Stimulated activated CD8-positive, alpha-beta memory T cell treated with anti-CD3 and anti-CD28 coated beads, Interleukin-4, amount 100 ng/mL, for 1 hour (primary cell): ENCODE results near the gene RHOV.

Experiments
- DNase-seq, 2 donors: peaks; one replicate each; pipeline ENCODE4 v3.0.0-alpha.2; 2020; ENCODE audit warnings: low read depth in 2 of 2, low spot score in 1 of 2

The RHOV gene

GRCh38 chr15:40904552-40905201 lies 30.6 kb upstream of the RHOV start:
- DNase-seq: no peak

- no peak for DNase-seq
These were observed 28.8 kb upstream of the RHOV start for GRCh38 chr15:40902605-40903561.

GRCh38 chr15:40901053-40901443 lies 27.0 kb upstream of the RHOV start:
- DNase-seq: no peak

DNA sequence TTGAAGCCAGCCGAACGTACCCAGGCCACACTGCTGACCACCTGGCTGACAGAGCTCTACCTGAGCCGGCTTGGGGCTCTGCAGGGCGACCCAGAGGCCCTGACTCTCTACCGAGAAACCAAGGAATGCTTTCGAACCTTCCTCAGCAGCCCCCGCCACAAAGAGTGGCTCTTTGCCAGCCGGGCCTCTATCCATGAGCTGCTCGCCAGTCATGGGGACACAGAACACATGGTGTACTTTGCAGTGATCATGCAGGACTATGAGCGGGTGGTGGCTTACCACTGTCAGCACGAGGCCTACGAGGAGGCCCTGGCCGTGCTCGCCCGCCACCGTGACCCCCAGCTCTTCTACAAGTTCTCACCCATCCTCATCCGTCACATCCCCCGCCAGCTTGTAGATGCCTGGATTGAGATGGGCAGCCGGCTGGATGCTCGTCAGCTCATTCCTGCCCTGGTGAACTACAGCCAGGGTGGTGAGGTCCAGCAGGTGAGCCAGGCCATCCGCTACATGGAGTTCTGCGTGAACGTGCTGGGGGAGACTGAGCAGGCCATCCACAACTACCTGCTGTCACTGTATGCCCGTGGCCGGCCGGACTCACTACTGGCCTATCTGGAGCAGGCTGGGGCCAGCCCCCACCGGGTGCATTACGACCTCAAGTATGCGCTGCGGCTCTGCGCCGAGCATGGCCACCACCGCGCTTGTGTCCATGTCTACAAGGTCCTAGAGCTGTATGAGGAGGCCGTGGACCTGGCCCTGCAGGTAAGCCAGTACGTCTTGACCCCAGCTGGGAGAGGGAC lies 26.4 kb upstream of the RHOV start:
- no peak for DNase-seq

- no peak for DNase-seq
These were observed 25.6 kb upstream of the RHOV start for GRCh38 chr15:40899536-40900207.

GRCh38 chr15:40894681-40895448 lies 20.8 kb upstream of the RHOV start:
- DNase-seq: no peak

GRCh38 chr15:40893733-40894680 lies 20.0 kb upstream of the RHOV start, which contains the start of gene VPS18:
TSS of gene VPS18 (plus strand) at chr15:40894450. CDS start at chr15:40894769, 319 bp downstream.
- peak; percentile 97 to 99 for DNase-seq

- no peak for DNase-seq
These were observed 19.1 kb upstream of the RHOV start for GRCh38 chr15:40893019-40893670.

DNA sequence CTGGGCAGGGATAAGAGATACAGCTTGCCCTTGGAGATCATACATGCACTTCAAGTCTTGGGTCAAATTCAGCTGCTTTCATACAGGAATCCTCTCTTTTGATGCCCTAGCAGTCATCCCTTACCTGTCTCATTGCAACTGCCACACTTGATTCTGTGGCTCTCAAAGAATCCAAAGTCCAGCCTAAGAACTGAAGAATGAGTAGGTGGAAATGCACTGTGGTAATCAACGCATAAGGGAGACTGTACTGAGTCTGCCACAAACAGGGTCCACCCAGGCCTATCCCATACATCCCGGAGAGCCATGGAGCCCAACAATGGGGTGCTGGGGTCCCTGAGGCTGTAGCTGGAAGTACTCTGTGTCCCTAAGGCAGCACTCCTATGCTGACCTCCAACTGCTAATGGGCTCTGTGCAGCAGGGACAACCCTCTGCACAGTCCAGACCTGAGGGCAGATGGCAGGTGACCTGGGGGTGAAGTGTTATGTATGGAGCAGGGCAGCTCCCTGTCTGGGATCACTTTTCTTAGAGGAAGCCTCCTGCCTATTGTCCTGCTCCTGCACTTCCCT lies 18.5 kb upstream of the RHOV start:
- DNase-seq: no peak

DNA sequence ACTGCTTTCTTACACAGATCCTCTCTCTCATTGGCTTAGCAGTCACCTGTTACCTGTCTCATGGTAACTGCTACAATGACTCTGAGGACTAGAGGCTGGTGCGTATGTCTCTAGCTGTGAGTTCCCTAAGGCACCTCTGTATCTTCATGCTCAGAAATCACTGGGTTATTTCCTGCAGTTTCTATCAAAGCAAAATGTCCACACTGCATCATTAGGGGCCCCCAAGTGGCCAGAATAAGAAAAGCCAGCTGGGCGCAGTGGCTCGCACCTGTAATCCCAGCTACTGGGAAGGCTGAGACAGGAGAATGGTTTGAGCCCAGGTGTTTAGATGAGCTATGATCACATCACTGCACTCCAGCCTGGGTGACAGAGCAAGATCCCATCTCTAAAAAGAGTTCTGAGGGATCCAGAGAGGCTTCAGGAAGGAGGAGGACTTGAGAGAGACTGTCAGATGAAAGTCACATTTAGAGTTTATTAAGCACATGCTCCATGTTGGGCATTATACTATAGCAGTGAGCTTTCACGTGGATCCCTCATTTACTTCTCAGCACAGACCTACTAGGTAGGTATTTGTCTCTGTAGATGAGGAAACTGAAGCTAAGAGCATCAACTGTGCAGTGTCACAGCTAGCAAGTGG lies 17.9 kb upstream of the RHOV start:
- DNase-seq: no peak

GRCh38 chr15:40891138-40891537 lies 17.1 kb upstream of the RHOV start:
- no peak for DNase-seq

- DNase-seq: no peak
These were observed 15.1 kb upstream of the RHOV start for GRCh38 chr15:40889112-40889511.

DNA sequence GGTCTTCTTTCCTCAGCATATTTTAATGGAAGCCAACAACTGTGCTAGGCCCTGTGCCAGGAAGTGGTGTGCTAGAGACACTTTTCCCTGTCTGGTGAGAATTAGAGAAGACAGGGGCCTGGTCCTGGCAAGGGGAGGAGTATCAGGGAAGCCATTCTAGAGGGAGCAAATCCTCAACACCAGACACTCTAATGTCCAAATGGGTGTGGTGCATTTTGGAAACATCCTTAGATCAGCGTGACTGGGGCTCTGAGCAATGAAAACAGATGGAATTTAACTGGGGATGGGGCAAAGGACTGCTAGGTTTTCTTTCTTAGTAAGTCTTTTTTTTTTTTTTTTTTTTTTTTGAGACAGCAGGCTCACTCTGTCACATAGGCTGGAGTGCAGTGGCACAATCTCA lies 12.6 kb upstream of the RHOV start:
- no peak for DNase-seq

- no peak for DNase-seq
These were observed 7.3 kb upstream of the RHOV start for GRCh38 chr15:40881351-40881750.

DNA sequence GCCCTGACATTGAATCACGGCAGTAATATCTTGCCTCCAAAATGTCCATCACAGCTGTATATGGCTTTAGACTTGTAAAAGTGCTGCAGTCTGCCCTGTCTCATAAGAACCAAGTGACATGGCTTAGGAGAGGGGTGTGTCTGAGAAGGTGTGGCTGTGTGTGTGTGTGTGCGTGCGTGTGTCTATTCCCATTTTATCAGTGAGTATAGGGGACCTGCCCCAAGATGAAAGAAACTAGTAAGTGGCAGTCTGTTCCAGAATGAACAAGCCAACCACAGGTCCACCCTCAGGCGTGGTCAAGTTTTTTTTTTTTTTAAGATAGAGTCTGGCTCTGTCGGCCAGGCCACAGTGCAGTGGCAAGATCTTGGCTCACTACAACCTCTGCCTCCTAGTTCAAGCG lies 5.6 kb upstream of the RHOV start:
- DNase-seq: no peak

DNA sequence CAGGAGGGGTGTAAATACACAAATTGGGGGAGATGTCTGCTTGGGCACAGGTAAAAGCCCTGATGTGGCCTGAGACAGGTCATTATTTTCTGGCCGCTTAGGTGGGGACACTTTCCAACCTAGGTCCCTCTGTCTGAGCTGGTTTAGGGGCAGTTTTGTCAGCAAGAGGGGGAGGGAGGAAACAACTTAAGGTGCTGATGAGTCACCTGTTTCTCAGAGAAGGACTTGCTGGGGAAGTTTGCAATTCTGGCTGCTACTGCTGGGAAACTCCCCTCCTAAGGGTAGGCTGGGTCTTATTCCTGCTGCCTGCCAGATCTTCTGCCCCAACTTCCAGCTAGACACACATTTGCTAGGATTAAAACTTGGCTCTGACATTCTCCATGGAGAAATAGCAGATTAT lies 4.8 kb upstream of the RHOV start:
- DNase-seq: no peak

GRCh38 chr15:40877694-40878093 lies 3.7 kb upstream of the RHOV start:
- DNase-seq: no peak
